HEK293 (cell line): ENCODE measurements around the gene CYP2D6.

Experiments
- ZNF580 ChIP-seq: fragments of 450-650 bp; formaldehyde crosslinking; IDR thresholded peaks from 2 replicates; pipeline ENCODE4 v1.5.1; 2016; ENCODE audit warnings: missing biosample characterization, missing genetic modification characterization
- TF ChIP-seq, protein P1 (sequence below): fragments of 450-650 bp; formaldehyde crosslinking; IDR thresholded peaks from 2 replicates; pipeline ENCODE4 v1.5.1; 2017; ENCODE audit warnings: missing biosample characterization, missing genetic modification characterization

GRCh38 chr22:42078469-42079318 lies 51.9 kb downstream of the CYP2D6 start:
- no peak for TF ChIP-seq ZNF580 (tag by site-specific recombination)
- TF ChIP-seq, protein P1, sequence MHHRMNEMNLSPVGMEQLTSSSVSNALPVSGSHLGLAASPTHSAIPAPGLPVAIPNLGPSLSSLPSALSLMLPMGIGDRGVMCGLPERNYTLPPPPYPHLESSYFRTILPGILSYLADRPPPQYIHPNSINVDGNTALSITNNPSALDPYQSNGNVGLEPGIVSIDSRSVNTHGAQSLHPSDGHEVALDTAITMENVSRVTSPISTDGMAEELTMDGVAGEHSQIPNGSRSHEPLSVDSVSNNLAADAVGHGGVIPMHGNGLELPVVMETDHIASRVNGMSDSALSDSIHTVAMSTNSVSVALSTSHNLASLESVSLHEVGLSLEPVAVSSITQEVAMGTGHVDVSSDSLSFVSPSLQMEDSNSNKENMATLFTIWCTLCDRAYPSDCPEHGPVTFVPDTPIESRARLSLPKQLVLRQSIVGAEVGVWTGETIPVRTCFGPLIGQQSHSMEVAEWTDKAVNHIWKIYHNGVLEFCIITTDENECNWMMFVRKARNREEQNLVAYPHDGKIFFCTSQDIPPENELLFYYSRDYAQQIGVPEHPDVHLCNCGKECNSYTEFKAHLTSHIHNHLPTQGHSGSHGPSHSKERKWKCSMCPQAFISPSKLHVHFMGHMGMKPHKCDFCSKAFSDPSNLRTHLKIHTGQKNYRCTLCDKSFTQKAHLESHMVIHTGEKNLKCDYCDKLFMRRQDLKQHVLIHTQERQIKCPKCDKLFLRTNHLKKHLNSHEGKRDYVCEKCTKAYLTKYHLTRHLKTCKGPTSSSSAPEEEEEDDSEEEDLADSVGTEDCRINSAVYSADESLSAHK (tag by site-specific recombination), result no peak
